Liver (tissue), 9 donors: Measurements from ENCODE around the gene RASA4B. TPM values are rescaled to one million over a fixed set of nuclear protein-coding genes. Genes with fewer than 3 reads are reported as not detected.

ENCODE experiments used
- DNase-seq: peaks from one replicate; pipeline ENCODE4 v3.0.0-alpha.2; 2017; ENCODE audit warnings: low spot score
- H3K27ac ChIP-seq, 2 donors: one replicate each; pipeline ENCODE4 v1.7.0; 2013; ENCODE audit warnings: inconsistent platforms in 2 of 2, low read length in 2 of 2, control low read depth in 1 of 2, low read depth in 1 of 2, mild to moderate bottlenecking in 1 of 2
- H3K27me3 ChIP-seq, 4 donors: one replicate each; pipeline versions ENCODE4 v1.6.1 to v1.7.0; 2013; ENCODE audit warnings: low read length in 3 of 4, inconsistent platforms in 1 of 4, mild to moderate bottlenecking in 1 of 4, moderate library complexity in 1 of 4; ENCODE audit not compliant: control insufficient read depth in 4 of 4, insufficient read depth in 4 of 4
- H3K36me3 ChIP-seq, 4 donors: one replicate each; pipeline versions ENCODE4 v1.6.1 to v1.7.0; 2013; ENCODE audit warnings: low read length in 3 of 4, mild to moderate bottlenecking in 3 of 4, low read depth in 1 of 4, moderate library complexity in 1 of 4; ENCODE audit not compliant: control insufficient read depth in 4 of 4, insufficient read depth in 3 of 4
- H3K4me1 ChIP-seq, 4 donors: one replicate each; pipeline versions ENCODE4 v1.6.1 to v1.7.0; 2013; ENCODE audit warnings: low read length in 3 of 4, mild to moderate bottlenecking in 3 of 4, moderate library complexity in 1 of 4; ENCODE audit not compliant: control insufficient read depth in 4 of 4, insufficient read depth in 4 of 4
- H3K4me3 ChIP-seq, 3 donors: one replicate each; pipeline versions ENCODE4 v1.6.1 to v1.7.0; 2013; ENCODE audit warnings: low read length in 3 of 3, control low read depth in 1 of 3, low read depth in 1 of 3, mild to moderate bottlenecking in 1 of 3
- H3K9ac ChIP-seq, 2 donors: one replicate each; pipeline ENCODE4 v1.7.0; 2013; ENCODE audit warnings: low read length in 2 of 2, mild to moderate bottlenecking in 2 of 2, moderate library complexity in 2 of 2, control low read depth in 1 of 2, low read depth in 1 of 2
- H3K9me3 ChIP-seq, 4 donors: one replicate each; pipeline versions ENCODE4 v1.6.1 to v1.7.0; 2013; ENCODE audit warnings: low read length in 3 of 4; ENCODE audit not compliant: control insufficient read depth in 4 of 4
- EGR1 ChIP-seq, 2 donors: IDR thresholded peaks; 2 replicates each; pipeline ENCODE4 v1.6.1; 2016 to 2018; ENCODE audit warnings: antibody characterized with exemption in 2 of 2, low read depth in 2 of 2
- FOXA1 ChIP-seq: IDR thresholded peaks from 2 replicates; pipeline ENCODE4 v1.6.1; 2016; ENCODE audit warnings: antibody characterized with exemption
- FOXA2 ChIP-seq: IDR thresholded peaks from 2 replicates; pipeline ENCODE4 v1.6.1; 2016; ENCODE audit warnings: antibody characterized with exemption
- GABPA ChIP-seq, 2 donors: IDR thresholded peaks in 1 of 2; conservative IDR thresholded peaks in 1 of 2; 2 replicates each; pipeline ENCODE4 v1.6.1; 2016; ENCODE audit warnings: antibody characterized with exemption in 2 of 2, mild to moderate bottlenecking in 1 of 2, moderate library complexity in 1 of 2
- HNF4A ChIP-seq, 2 donors: conservative IDR thresholded peaks; 2 replicates each; pipeline ENCODE4 v1.6.1; 2016; ENCODE audit warnings: antibody characterized with exemption in 2 of 2, mild to moderate bottlenecking in 2 of 2
- HNF4G ChIP-seq: IDR thresholded peaks from 2 replicates; pipeline ENCODE4 v1.6.1; 2016; ENCODE audit warnings: antibody characterized with exemption
- JUND ChIP-seq, 2 donors: IDR thresholded peaks; 2 replicates each; pipeline ENCODE4 v1.6.1; 2016; ENCODE audit warnings: antibody characterized with exemption in 2 of 2
- NR2F2 ChIP-seq: IDR thresholded peaks from 2 replicates; pipeline ENCODE4 v1.6.1; 2016; ENCODE audit warnings: antibody characterized with exemption
- RAD21 ChIP-seq, 2 donors: IDR thresholded peaks; 2 replicates each; pipeline ENCODE4 v1.6.1; 2016; ENCODE audit warnings: antibody characterized with exemption in 2 of 2, mild to moderate bottlenecking in 2 of 2
- RXRA ChIP-seq, 2 donors: IDR thresholded peaks; 2 replicates each; pipeline ENCODE4 v1.6.1; 2017 to 2018; ENCODE audit warnings: antibody characterized with exemption in 2 of 2, mild to moderate bottlenecking in 1 of 2
- SP1 ChIP-seq: IDR thresholded peaks from 2 replicates; pipeline ENCODE4 v1.6.1; 2018; ENCODE audit warnings: antibody characterized with exemption, mild to moderate bottlenecking
- TAF1 ChIP-seq: conservative IDR thresholded peaks from 2 replicates; pipeline ENCODE4 v1.6.1; 2016; ENCODE audit warnings: antibody characterized with exemption, mild to moderate bottlenecking
- YY1 ChIP-seq: IDR thresholded peaks from 2 replicates; pipeline ENCODE4 v1.6.1; 2016; ENCODE audit warnings: antibody characterized with exemption, mild to moderate bottlenecking
- WGBS: extraction: QIAGEN DNeasy Blood & Tissue Kit; methylation state at CpG from one replicate; pipeline ENCODE4 v1.1.7; 2013; 5-methylcytosine and 5-hydroxymethylcytosine counted together
- polyA plus RNA-seq, 2 donors: library from polyadenylated mRNA; stranded (reverse) in 1 of 2; unstranded in 1 of 2; fragments of 200-250 nt in 1 of 2; fragments of >200 nt in 1 of 2; fragmentation: Nextera tagmentation in 1 of 2; extraction: Ambion mirVana in 1 of 2; gene quantifications; one replicate each; pipeline versions ENCODE4 v1.2.1 to v1.2.3, GENCODE V29; 2013 to 2015
- total RNA-seq, 2 donors: library from RNA; depleted of rRNA; stranded (reverse); fragments of >200 nt; gene quantifications; one replicate each; pipeline ENCODE4 v1.2.3, GENCODE V29; 2014
- TF ChIP-seq, protein P1 (sequence below): fragments of 150-350 bp; IDR thresholded peaks from 2 replicates; pipeline ENCODE4 v1.5.1; 2017; ENCODE audit warnings: improper control_type of control experiment, low read depth, low read length; ENCODE audit not compliant: missing input control
- TF ChIP-seq, protein P2 (sequence below): IDR thresholded peaks from 2 replicates; pipeline ENCODE4 v1.6.1; 2016; ENCODE audit warnings: antibody characterized with exemption
- TF ChIP-seq, protein P3 (sequence below): IDR thresholded peaks from 2 replicates; pipeline ENCODE4 v1.6.1; 2016; ENCODE audit warnings: antibody characterized with exemption
- TF ChIP-seq, protein P4 (sequence below): IDR thresholded peaks from 2 replicates; pipeline ENCODE4 v1.6.1; 2016; ENCODE audit warnings: antibody characterized with exemption
- TF ChIP-seq, protein P5 (sequence below): IDR thresholded peaks from 2 replicates; pipeline ENCODE4 v1.6.1; 2016; ENCODE audit warnings: antibody characterized with exemption, mild to moderate bottlenecking
- donor health status: healthy.
- donor health status: healthy.
- donor health status: healthy.
- donor health status: healthy.
- donor health status: healthy.

Gene RASA4B
- total and polyA plus RNA-seq, 4 donors = 0.62 to 4.8 (median 0.74) TPM

DNA sequence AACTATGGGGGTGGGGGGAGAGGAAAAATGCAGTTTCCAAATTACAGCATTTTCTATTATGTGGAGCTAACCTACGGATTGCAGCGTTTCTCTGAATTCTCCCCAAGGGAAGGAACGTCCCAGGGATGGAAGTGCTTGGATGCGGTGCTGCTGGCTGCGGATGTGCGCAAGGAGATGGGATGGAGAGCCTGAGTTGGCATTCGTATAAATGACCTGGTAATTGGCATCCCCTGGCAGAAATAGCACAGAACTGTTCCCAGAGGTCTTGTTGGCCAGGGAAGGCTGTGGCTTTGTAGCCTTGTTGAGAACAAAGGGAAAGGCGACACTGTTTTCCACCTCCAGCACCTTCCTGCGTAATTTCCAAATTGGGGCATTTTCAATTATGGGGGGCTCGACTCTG lies 81.5 kb downstream of the RASA4B start:
- Histone ChIP-seq H3K27me3 (no peaks in the 10 kb centered on the region), H3K4me1 (peaks cover 0 to 15% (median 13%) of the 10 kb centered on the region in 4 donors), H3K4me3 (no peak overlapping the region), H3K27ac (no peak overlapping the region), H3K36me3 (no peaks in the 10 kb centered on the region), H3K9ac (no peak overlapping the region), H3K9me3 (no peaks in the 10 kb centered on the region)
- TF ChIP-seq HNF4A (conservative IDR thresholded peaks at IDR 0.05) = no peak
- no peak for TF ChIP-seq JUND (IDR thresholded peaks at IDR 0.05)
- TF ChIP-seq, protein P1, sequence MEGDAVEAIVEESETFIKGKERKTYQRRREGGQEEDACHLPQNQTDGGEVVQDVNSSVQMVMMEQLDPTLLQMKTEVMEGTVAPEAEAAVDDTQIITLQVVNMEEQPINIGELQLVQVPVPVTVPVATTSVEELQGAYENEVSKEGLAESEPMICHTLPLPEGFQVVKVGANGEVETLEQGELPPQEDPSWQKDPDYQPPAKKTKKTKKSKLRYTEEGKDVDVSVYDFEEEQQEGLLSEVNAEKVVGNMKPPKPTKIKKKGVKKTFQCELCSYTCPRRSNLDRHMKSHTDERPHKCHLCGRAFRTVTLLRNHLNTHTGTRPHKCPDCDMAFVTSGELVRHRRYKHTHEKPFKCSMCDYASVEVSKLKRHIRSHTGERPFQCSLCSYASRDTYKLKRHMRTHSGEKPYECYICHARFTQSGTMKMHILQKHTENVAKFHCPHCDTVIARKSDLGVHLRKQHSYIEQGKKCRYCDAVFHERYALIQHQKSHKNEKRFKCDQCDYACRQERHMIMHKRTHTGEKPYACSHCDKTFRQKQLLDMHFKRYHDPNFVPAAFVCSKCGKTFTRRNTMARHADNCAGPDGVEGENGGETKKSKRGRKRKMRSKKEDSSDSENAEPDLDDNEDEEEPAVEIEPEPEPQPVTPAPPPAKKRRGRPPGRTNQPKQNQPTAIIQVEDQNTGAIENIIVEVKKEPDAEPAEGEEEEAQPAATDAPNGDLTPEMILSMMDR = no peak
- TF ChIP-seq, protein P2, sequence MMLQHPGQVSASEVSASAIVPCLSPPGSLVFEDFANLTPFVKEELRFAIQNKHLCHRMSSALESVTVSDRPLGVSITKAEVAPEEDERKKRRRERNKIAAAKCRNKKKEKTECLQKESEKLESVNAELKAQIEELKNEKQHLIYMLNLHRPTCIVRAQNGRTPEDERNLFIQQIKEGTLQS = no peak
- TF ChIP-seq, protein P3, sequence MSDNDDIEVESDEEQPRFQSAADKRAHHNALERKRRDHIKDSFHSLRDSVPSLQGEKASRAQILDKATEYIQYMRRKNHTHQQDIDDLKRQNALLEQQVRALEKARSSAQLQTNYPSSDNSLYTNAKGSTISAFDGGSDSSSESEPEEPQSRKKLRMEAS = no peak
- TF ChIP-seq EGR1 (IDR thresholded peaks at IDR 0.05; ENCODE audit: low read depth in 2 of 2) = no peak
- TF ChIP-seq, protein P4, sequence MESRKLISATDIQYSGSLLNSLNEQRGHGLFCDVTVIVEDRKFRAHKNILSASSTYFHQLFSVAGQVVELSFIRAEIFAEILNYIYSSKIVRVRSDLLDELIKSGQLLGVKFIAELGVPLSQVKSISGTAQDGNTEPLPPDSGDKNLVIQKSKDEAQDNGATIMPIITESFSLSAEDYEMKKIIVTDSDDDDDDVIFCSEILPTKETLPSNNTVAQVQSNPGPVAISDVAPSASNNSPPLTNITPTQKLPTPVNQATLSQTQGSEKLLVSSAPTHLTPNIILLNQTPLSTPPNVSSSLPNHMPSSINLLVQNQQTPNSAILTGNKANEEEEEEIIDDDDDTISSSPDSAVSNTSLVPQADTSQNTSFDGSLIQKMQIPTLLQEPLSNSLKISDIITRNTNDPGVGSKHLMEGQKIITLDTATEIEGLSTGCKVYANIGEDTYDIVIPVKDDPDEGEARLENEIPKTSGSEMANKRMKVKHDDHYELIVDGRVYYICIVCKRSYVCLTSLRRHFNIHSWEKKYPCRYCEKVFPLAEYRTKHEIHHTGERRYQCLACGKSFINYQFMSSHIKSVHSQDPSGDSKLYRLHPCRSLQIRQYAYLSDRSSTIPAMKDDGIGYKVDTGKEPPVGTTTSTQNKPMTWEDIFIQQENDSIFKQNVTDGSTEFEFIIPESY = no peak
- TF ChIP-seq HNF4G = no peak
- TF ChIP-seq SP1 = no peak
- TF ChIP-seq NR2F2 = no peak
- no peak for DNase-seq
- WGBS = 92% methylated on average over 10 of the region's 10 CpGs

DNA sequence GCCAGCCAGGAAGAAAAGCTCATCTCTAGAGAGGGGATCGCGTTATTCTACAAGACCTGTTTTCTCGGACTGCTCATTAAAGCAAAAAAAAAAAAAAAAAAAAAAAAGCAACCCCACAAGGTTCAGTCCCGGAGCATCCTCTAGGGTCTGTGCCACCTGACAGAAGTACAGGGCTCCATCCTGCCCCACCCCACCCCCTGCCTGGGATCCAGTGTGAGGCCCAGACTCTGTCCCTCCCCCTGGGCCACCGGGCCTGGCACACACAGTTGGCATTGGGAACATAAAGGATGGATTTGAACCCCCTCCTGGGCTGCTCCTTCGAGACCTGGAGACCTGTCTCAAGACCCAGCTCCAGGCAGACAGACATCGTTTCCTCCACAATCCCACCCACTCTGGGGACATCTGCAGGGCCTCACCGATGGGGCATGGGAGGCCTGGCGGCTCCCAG lies 83.5 kb downstream of the RASA4B start:
- 47% methylated on average over 9 of the region's 9 CpGs for WGBS
- Histone ChIP-seq H3K27ac (peak overlapping the region; percentile 50 to 67), H3K9ac (peak overlapping the region in 1 of 2 donors; percentile 37), H3K4me1 (peaks cover 0 to 15% (median 13%) of the 10 kb centered on the region in 4 donors), H3K27me3 (no peaks in the 10 kb centered on the region), H3K9me3 (no peaks in the 10 kb centered on the region), H3K4me3 (peak overlapping the region; percentile 47 to 80 (median 47)), H3K36me3 (no peaks in the 10 kb centered on the region)
- TF ChIP-seq RXRA (IDR thresholded peaks at IDR 0.05) = no peak
- no peak for TF ChIP-seq NR2F2
- no peak for TF ChIP-seq HNF4G
- TF ChIP-seq, protein P4 = no peak
- no peak for TF ChIP-seq EGR1 (IDR thresholded peaks at IDR 0.05; ENCODE audit: low read depth in 2 of 2)
- TF ChIP-seq, protein P2 = no peak
- TF ChIP-seq RAD21 (IDR thresholded peaks at IDR 0.05) = no peak
- TF ChIP-seq, protein P5, sequence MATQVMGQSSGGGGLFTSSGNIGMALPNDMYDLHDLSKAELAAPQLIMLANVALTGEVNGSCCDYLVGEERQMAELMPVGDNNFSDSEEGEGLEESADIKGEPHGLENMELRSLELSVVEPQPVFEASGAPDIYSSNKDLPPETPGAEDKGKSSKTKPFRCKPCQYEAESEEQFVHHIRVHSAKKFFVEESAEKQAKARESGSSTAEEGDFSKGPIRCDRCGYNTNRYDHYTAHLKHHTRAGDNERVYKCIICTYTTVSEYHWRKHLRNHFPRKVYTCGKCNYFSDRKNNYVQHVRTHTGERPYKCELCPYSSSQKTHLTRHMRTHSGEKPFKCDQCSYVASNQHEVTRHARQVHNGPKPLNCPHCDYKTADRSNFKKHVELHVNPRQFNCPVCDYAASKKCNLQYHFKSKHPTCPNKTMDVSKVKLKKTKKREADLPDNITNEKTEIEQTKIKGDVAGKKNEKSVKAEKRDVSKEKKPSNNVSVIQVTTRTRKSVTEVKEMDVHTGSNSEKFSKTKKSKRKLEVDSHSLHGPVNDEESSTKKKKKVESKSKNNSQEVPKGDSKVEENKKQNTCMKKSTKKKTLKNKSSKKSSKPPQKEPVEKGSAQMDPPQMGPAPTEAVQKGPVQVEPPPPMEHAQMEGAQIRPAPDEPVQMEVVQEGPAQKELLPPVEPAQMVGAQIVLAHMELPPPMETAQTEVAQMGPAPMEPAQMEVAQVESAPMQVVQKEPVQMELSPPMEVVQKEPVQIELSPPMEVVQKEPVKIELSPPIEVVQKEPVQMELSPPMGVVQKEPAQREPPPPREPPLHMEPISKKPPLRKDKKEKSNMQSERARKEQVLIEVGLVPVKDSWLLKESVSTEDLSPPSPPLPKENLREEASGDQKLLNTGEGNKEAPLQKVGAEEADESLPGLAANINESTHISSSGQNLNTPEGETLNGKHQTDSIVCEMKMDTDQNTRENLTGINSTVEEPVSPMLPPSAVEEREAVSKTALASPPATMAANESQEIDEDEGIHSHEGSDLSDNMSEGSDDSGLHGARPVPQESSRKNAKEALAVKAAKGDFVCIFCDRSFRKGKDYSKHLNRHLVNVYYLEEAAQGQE = no peak
- TF ChIP-seq TAF1 = no peak
- TF ChIP-seq YY1 = no peak
- TF ChIP-seq, protein P1 = no peak
- TF ChIP-seq, protein P3 = no peak
- TF ChIP-seq JUND (IDR thresholded peaks at IDR 0.05) = no peak
- TF ChIP-seq HNF4A (conservative IDR thresholded peaks at IDR 0.05) = no peak
- TF ChIP-seq FOXA2 = no peak
- TF ChIP-seq SP1 = no peak
- TF ChIP-seq FOXA1 = no peak
- no peak for TF ChIP-seq GABPA (IDR thresholded peaks at IDR 0.05 in 1 of 2, conservative IDR thresholded peaks at IDR 0.05 in 1 of 2)
- DNase-seq = no peak
